Esophagus muscularis mucosa (tissue), 4 donors: ENCODE measurements around the gene CARD8. TPM values are rescaled to one million over a fixed set of nuclear protein-coding genes. Genes with fewer than 3 reads are reported as not detected.
"Not testable (repeated sequence)": the region's sequence is repeated elsewhere in the genome, so short reads cannot be mapped to it uniquely, and the experiment has no call there.

Experiments used
- DNase-seq: peaks from one replicate; pipeline ENCODE4 v3.0.0-alpha.2; 2017; ENCODE audit errors: extremely low spot score
- H3K27ac ChIP-seq, 4 donors: fragments of 200-600 bp; sonication (generic); replicated peaks in 1 of 4; 1 replicate in 3 of 4; 2 replicates in 1 of 4; pipeline ENCODE4 v1.5.1; 2016 to 2019; ENCODE audit warnings: mild to moderate bottlenecking in 1 of 4
- H3K27me3 ChIP-seq, 4 donors: fragments of 200-600 bp; sonication (generic); one replicate each; pipeline versions ENCODE4 v1.5.1 to v1.6.0; 2016 to 2019
- H3K36me3 ChIP-seq, 4 donors: fragments of 200-600 bp; sonication (generic); one replicate each; pipeline ENCODE4 v1.5.1; 2016 to 2019
- H3K4me1 ChIP-seq, 4 donors: fragments of 200-600 bp; sonication (generic); one replicate each; pipeline ENCODE4 v1.5.1; 2016 to 2019
- H3K4me3 ChIP-seq, 4 donors: fragments of 200-600 bp; sonication (generic); 1 replicate in 2 of 4; 2 replicates in 2 of 4; pipeline ENCODE4 v1.5.1; 2016 to 2019; ENCODE audit warnings: mild to moderate bottlenecking in 4 of 4, moderate library complexity in 1 of 4
- H3K9me3 ChIP-seq, 4 donors: fragments of 200-600 bp; sonication (generic); 1 replicate in 3 of 4; 2 replicates in 1 of 4; pipeline ENCODE4 v1.5.1; 2016 to 2019
- EP300 ChIP-seq: sonication (generic); formaldehyde crosslinking; IDR thresholded peaks from one replicate; pipeline ENCODE4 v1.6.1; 2017; ENCODE audit warnings: antibody characterized with exemption
- POLR2A ChIP-seq: fragments of 450-650 bp; IDR thresholded peaks from one replicate; pipeline ENCODE4 v1.6.1; 2017; ENCODE audit warnings: antibody characterized with exemption, moderate library complexity, mild to moderate bottlenecking, low read depth
- POLR2AphosphoS5 ChIP-seq, 2 donors: sonication (generic); formaldehyde crosslinking; IDR thresholded peaks; one replicate each; pipeline ENCODE4 v1.6.1; 2017; ENCODE audit warnings: antibody characterized with exemption in 2 of 2
- WGBS: methylation state at CpG from one replicate; pipeline ENCODE4 v1.1.5; 2018; 5-methylcytosine and 5-hydroxymethylcytosine counted together
- intact Hi-C: fragments of 100-400 bp; cut with DNase I; formaldehyde crosslinking; loops from one replicate; pipeline ENCODE4 v1.15.1; 2023
- total RNA-seq, 4 donors: library from RNA; depleted of rRNA; stranded (reverse); fragments of >200 nt; gene quantifications; one replicate each; pipeline versions ENCODE4 v1.1.0 to v1.2.1, GENCODE V29; 2016
- TF ChIP-seq, protein P1 (sequence below), 3 experiments: fragments of 200-600 bp in 2 of 3; fragments of 450-650 bp in 1 of 3; sonication (generic) in 2 of 3; IDR thresholded peaks; one replicate each; pipeline ENCODE4 v1.5.1; 2017 to 2019; ENCODE audit warnings: antibody characterized with exemption in 3 of 3, mild to moderate bottlenecking in 2 of 3, moderate library complexity in 1 of 3

Gene CARD8
- total RNA-seq, 4 donors from 2014 or later: 17.7 to 22.3 (median 20.9) TPM

DNA sequence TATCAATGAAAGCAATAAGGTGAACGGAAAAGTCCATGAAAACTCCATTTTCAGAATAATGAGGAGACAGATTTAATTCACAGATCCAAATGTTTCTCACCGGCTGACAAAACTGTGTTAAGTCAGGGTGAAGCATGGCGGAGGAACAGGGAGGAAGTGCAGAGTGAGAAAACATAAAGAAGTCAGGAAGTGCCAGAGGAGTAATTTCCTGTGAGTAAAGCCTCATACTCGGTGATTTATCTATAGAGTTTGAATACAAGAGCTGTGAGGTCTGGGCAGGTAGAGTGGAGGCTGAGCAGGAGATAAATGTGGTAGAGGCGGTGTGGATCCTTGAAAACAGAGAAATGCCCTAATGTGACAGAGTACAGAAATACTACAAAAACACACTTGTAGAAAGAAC is 11.4 kb downstream of the CARD8 start:
- intact Hi-C loops: no loop called here
- no peak for DNase-seq
- Histone ChIP-seq H3K9me3 (no peaks in the 10 kb centered on the region), H3K4me1 (peaks cover 0 to 16% (median 0%) of the 10 kb centered on the region in 4 donors), H3K4me3 (no peak overlapping the region), H3K27me3 (no peaks in the 10 kb centered on the region), H3K36me3 (peaks cover 11 to 58% (median 40%) of the 10 kb centered on the region in 4 donors), H3K27ac (no peak overlapping the region)
- TF ChIP-seq EP300 (no peak), POLR2A (no peak)
- TF ChIP-seq, protein P1, sequence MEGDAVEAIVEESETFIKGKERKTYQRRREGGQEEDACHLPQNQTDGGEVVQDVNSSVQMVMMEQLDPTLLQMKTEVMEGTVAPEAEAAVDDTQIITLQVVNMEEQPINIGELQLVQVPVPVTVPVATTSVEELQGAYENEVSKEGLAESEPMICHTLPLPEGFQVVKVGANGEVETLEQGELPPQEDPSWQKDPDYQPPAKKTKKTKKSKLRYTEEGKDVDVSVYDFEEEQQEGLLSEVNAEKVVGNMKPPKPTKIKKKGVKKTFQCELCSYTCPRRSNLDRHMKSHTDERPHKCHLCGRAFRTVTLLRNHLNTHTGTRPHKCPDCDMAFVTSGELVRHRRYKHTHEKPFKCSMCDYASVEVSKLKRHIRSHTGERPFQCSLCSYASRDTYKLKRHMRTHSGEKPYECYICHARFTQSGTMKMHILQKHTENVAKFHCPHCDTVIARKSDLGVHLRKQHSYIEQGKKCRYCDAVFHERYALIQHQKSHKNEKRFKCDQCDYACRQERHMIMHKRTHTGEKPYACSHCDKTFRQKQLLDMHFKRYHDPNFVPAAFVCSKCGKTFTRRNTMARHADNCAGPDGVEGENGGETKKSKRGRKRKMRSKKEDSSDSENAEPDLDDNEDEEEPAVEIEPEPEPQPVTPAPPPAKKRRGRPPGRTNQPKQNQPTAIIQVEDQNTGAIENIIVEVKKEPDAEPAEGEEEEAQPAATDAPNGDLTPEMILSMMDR (IDR thresholded peaks at IDR 0.05): no peak
- 74% methylated on average over 5 of the region's 5 CpGs for WGBS

DNA sequence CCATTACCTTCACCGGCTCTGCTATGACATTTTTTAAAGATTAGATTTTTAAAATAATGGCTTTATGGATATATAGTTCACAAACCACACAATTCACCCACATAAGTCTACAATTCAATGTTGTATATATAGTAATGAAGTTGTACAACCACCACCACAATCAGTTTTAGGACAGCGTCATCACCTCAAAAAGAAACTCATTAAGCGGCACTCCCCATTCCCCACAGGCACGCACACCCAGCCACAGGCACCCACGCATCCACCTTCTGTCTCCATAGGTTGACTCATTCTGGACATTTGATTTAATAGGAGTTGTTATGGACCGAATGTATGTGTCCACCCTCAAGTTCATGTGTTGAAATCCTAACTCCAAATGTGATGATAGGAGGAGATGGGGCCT is 13.9 kb downstream of the CARD8 start:
- H3K27me3 ChIP-seq, H3K9me3 ChIP-seq, H3K4me1 ChIP-seq, H3K27ac ChIP-seq, DNase-seq, intact Hi-C loops, H3K4me3 ChIP-seq: not testable (repeated sequence)
- 93% methylated on average over 6 of the region's 6 CpGs for WGBS
- peaks cover 22 to 67% (median 48%) of the 10 kb centered on the region in 4 donors for H3K36me3 ChIP-seq

DNA sequence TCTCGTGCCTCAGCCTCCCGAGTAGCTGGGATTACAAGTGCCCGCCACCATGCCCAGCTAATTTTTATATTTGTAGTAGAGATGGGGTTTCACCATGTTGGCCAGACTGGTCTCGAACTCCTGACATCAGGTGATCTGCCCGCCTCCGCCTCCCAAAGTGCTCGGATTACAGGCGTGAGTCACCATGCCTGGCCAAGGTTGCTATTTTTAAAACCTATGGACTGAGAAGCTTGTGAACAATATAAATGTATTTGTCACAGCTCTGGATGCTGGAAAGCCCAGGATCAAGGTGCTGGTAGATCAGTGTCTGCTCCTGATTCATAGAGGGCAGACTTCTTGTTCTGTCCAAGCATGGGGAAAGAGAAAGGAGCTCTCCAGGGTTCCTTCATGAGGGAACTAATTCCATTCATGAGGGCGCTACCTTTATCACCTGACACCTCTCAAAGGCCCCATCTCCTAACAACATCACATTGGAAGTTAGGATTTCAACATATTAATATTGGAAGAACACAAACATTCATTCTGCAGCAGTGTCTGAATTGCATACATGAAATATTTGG is 16.1 kb downstream of the CARD8 start:
- intact Hi-C loops: no loop called here
- Histone ChIP-seq H3K4me3 (no peak overlapping the region), H3K4me1 (no peaks in the 10 kb centered on the region), H3K27me3 (no peaks in the 10 kb centered on the region), H3K36me3 (peaks cover 22 to 67% (median 47%) of the 10 kb centered on the region in 4 donors), H3K27ac (no peak overlapping the region), H3K9me3 (no peaks in the 10 kb centered on the region)
- 98% methylated on average over 9 of the region's 9 CpGs for WGBS
- TF ChIP-seq EP300 (no peak), POLR2A (no peak), POLR2AphosphoS5 (IDR thresholded peaks at IDR 0.05) (no peak)
- TF ChIP-seq, protein P1 (IDR thresholded peaks at IDR 0.05): no peak
- no peak for DNase-seq

DNA sequence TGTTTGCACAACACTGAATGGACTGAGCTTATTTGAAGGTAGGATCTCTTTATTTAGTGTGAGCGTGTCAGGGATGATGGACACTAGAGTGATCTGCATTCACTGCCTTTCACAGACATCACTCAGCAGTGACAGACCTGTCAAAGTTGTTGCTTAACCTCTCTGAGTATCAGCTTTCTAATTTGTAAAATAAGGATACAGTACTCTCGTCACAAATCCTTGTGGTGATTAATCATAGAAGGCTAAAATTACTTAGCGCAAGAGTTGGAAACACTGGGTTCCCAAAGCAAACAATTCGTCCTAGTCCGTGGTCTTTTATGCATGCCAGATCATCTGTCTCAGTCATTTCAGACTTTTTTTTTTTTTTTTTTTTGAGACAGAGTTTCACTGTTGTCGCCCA is 16.6 kb downstream of the CARD8 start:
- intact Hi-C loops: no loop called here
- H3K36me3 ChIP-seq: peaks cover 22 to 71% (median 52%) of the 10 kb centered on the region in 4 donors
- DNase-seq: no peak
- H3K27ac ChIP-seq: no peak overlapping the region
- 77% methylated on average over 6 of the region's 6 CpGs for WGBS
- H3K4me3 ChIP-seq: no peak overlapping the region
- H3K27me3 ChIP-seq: no peaks in the 10 kb centered on the region
- H3K9me3 ChIP-seq: no peaks in the 10 kb centered on the region
- no peaks in the 10 kb centered on the region for H3K4me1 ChIP-seq
- TF ChIP-seq POLR2AphosphoS5 (IDR thresholded peaks at IDR 0.05) (no peak), POLR2A (no peak), EP300 (no peak)
- TF ChIP-seq, protein P1 (IDR thresholded peaks at IDR 0.05): no peak

DNA sequence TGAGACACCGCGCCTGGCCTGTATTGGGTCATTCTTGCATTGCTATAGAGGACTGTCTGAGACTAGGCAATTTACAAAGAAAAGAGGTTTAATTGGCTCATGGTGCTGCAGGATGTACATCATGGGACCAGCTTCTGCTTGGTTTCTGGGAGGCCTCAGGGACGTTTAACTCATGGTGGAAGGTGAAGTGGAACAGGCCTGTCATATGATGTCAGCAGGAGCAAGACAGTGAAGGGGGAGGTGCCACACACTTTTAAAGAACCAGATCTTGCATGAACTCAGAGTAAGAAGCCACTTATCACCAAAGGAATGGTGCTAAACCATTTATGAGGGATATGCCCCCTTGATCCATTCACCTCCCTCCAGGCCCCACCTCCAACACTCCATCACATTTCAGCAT is 18.7 kb downstream of the CARD8 start:
- no peak overlapping the region for H3K27ac ChIP-seq
- WGBS: 78% methylated on average over 3 of the region's 3 CpGs
- DNase-seq: no peak
- H3K4me1 ChIP-seq: no peaks in the 10 kb centered on the region
- intact Hi-C loops: no loop called here
- peaks cover 25 to 85% (median 69%) of the 10 kb centered on the region in 4 donors for H3K36me3 ChIP-seq
- TF ChIP-seq POLR2AphosphoS5 (IDR thresholded peaks at IDR 0.05) (no peak), POLR2A (no peak), EP300 (no peak)
- TF ChIP-seq, protein P1 (IDR thresholded peaks at IDR 0.05): no peak
- no peaks in the 10 kb centered on the region for H3K9me3 ChIP-seq
- H3K4me3 ChIP-seq: no peak overlapping the region
- H3K27me3 ChIP-seq: no peaks in the 10 kb centered on the region
